Lower lobe of right lung (tissue), 2 donors: ENCODE data around the gene CREG1. TPM values are rescaled to one million over a fixed set of nuclear protein-coding genes. Genes with fewer than 3 reads are reported as not detected.
"Not testable (repeated sequence)": the region's sequence is repeated elsewhere in the genome, so short reads cannot be mapped to it uniquely, and the experiment has no call there.

Experiments
- ATAC-seq, 2 donors: fragments of 200-7000 bp; cut with Tn5 transposase; one replicate each; pipeline ENCODE4 v1.9.1; 2020 to 2022; ENCODE audit warnings: mild to moderate bottlenecking in 2 of 2, moderate library complexity in 2 of 2
- DNase-seq: peaks from one replicate; pipeline ENCODE4 v3.0.0-alpha.2; 2020
- H3K27ac ChIP-seq: fragments of 200-600 bp; one replicate; pipeline ENCODE4 v1.8.0; 2022
- H3K27me3 ChIP-seq: fragments of 200-600 bp; one replicate; pipeline ENCODE4 v1.8.0; 2022; ENCODE audit warnings: low read depth
- H3K36me3 ChIP-seq: fragments of 200-600 bp; one replicate; pipeline ENCODE4 v1.8.0; 2022; ENCODE audit warnings: mild to moderate bottlenecking
- H3K4me1 ChIP-seq: fragments of 200-600 bp; one replicate; pipeline ENCODE4 v1.8.0; 2022
- H3K4me3 ChIP-seq: fragments of 200-600 bp; one replicate; pipeline ENCODE4 v1.8.0; 2022; ENCODE audit warnings: mild to moderate bottlenecking
- H3K9me3 ChIP-seq: fragments of 200-600 bp; one replicate; pipeline ENCODE4 v1.8.0; 2022
- intact Hi-C: fragments of 100-400 bp; cut with DNase I; formaldehyde crosslinking; loops from one replicate; pipeline ENCODE4 v1.11.0; 2022
- total RNA-seq: library from RNA; stranded (reverse); fragmentation: NEBNext Ultra II Directional; extraction: Animal tissue kit (Norgen Biotek cat#: 25700); gene quantifications from one replicate; pipeline ENCODE4 v1.2.1, GENCODE V29; 2021
- TF ChIP-seq, protein P1 (sequence below): fragments of 200-600 bp; IDR thresholded peaks from one replicate; pipeline ENCODE4 v1.8.0; 2022; ENCODE audit warnings: antibody characterized with exemption, mild to moderate bottlenecking
- donor health status: DM: no; HTN: yes; CAD: no; lungs with severe emphysema.

CREG1 gene
- total RNA-seq, 1 donor from 2014 or later: 161 TPM

DNA sequence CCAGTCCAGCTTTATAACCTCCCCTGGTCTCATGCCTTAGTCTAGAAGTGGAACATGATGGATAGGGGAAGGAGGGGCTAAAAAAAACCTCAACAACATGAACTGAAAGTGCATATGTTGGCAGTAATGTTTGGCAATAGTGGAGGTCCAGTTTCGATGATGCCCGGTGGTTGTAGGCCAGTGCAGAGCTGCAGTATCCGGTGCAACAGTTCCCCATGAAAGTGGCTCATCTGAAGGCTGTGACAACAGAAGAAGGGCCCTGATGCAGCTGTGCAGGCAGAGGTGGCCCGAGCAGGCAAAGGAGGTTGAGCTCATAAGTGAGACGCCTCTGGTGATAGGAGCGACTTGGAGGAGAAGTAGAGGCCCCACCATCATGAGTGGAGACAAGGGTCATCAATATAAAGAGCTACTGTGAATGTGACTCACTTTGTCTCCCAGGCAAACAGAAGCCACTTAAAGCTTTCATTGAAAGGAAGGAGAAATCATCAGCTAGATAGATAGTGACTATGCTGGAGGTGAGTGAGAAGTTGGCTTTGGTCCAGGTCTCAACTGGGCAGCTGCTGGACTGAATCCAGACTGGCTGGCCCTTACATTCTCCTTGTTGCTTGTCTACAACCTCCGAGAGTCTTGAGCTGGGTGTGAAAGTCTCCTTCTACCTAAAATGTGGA is 10.2 kb upstream of the CREG1 start:
- intact Hi-C loops: no loop called here
- no peaks in the 10 kb centered on the region for H3K36me3 ChIP-seq
- ATAC-seq (peak; percentile 51 to 83), DNase-seq (peak; percentile 57)
- no peak overlapping the region for H3K4me3 ChIP-seq
- no peaks in the 10 kb centered on the region for H3K9me3 ChIP-seq
- H3K4me1 ChIP-seq: peaks cover 12% of the 10 kb centered on the region
- no peaks in the 10 kb centered on the region for H3K27me3 ChIP-seq
- peak overlapping the region; percentile 16 for H3K27ac ChIP-seq
- TF ChIP-seq, protein P1, sequence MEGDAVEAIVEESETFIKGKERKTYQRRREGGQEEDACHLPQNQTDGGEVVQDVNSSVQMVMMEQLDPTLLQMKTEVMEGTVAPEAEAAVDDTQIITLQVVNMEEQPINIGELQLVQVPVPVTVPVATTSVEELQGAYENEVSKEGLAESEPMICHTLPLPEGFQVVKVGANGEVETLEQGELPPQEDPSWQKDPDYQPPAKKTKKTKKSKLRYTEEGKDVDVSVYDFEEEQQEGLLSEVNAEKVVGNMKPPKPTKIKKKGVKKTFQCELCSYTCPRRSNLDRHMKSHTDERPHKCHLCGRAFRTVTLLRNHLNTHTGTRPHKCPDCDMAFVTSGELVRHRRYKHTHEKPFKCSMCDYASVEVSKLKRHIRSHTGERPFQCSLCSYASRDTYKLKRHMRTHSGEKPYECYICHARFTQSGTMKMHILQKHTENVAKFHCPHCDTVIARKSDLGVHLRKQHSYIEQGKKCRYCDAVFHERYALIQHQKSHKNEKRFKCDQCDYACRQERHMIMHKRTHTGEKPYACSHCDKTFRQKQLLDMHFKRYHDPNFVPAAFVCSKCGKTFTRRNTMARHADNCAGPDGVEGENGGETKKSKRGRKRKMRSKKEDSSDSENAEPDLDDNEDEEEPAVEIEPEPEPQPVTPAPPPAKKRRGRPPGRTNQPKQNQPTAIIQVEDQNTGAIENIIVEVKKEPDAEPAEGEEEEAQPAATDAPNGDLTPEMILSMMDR: no peak

GRCh38 chr1:167562702-167563101 is 9.1 kb upstream of the CREG1 start:
- H3K27me3 ChIP-seq: no peaks in the 10 kb centered on the region
- no peaks in the 10 kb centered on the region for H3K36me3 ChIP-seq
- H3K4me3 ChIP-seq: no peak overlapping the region
- TF ChIP-seq, protein P1: no peak
- H3K4me1 ChIP-seq: peaks cover 12% of the 10 kb centered on the region
- DNase-seq (no peak), ATAC-seq (no peak)
- no peaks in the 10 kb centered on the region for H3K9me3 ChIP-seq
- intact Hi-C loops: no loop called here
- no peak overlapping the region for H3K27ac ChIP-seq

DNA sequence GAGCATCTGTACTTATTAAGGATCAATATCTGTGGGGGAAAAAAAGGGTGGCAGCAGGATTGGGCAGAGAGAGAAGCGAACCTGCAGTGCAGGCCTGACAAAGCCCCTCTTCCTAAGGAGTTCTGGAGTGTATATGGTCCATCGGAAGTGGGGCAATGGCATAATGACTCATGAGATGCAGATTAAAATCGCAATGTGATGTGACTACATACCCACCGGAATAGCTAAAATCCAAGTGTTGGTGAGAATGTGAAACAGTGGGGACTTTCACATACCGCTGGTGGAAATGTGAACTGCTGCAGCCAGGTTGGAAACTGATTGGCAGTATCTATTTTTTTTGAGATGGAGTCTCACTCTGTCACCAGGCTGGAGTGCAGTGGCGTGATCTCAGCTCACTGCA is 8.2 kb upstream of the CREG1 start:
- H3K27ac ChIP-seq: no peak overlapping the region
- peaks cover 12% of the 10 kb centered on the region for H3K4me1 ChIP-seq
- H3K9me3 ChIP-seq: no peaks in the 10 kb centered on the region
- DNase-seq (no peak), ATAC-seq (no peak)
- intact Hi-C loops: no loop called here
- no peak overlapping the region for H3K4me3 ChIP-seq
- no peaks in the 10 kb centered on the region for H3K27me3 ChIP-seq
- TF ChIP-seq, protein P1: no peak
- no peaks in the 10 kb centered on the region for H3K36me3 ChIP-seq

DNA sequence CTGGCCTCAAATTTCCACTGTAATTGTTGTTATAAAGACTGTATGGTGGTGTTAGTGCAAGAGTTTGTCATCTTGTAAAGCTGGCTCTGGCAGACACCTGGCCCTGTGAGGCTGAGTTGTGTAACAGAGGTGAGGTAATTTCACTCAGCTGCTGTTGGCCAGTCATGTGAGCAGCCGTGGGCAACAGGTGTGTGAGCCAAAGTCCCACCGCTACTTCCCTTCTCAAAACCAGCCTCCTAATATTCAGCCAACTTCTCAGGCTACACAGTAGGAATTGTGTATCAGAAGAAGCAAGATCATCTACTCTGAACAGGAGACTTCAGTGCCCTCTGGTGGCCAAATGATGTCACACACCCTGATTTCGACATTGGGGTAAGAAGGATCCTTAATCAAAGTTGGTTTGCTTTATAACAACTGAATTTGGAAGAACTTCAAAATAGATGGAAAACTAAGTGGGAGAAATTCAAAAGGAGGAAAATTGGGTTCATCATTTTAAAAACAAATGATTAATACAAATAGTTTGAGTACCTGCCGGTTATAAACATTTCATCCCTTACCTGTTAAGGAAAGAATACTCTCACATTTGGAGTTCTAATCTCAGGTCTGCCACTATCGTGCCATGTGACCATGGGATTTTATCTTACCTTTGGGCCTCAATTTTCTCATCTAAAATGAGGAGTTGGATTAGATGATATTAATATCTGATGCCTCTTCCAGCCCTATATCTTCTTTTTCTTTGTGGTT is 2.6 kb upstream of the CREG1 start:
- Histone ChIP-seq H3K9me3 (no peaks in the 10 kb centered on the region), H3K4me1 (peaks cover 30% of the 10 kb centered on the region), H3K27me3 (no peaks in the 10 kb centered on the region), H3K27ac (no peak overlapping the region), H3K36me3 (no peaks in the 10 kb centered on the region), H3K4me3 (no peak overlapping the region)
- TF ChIP-seq, protein P1: peak; percentile 88
- intact Hi-C loops: no loop called here
- peak; percentile 34 to 59 for ATAC-seq
- peak; percentile 73 for DNase-seq

DNA sequence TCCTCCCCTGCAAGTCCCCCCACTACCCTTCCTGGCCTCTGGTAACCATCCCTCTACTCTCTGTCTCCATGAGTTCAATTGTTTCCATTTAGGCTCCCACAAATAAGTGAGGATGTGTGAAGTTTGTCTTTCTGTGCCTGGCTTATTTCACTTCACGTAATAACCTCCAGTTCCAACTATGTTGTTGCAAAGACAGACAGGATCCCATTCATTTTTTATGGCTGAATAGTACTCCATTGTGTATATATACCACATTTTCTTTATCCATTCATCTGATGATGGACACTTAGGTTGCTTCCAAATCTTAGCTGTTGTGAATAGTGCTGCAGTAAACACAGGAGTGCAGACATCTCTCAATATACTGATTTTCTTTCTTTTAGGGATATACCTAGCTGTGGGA is 1.5 kb upstream of the CREG1 start:
- ATAC-seq, H3K36me3 ChIP-seq, DNase-seq, H3K9me3 ChIP-seq, H3K4me3 ChIP-seq, intact Hi-C loops, H3K27me3 ChIP-seq, H3K27ac ChIP-seq: not testable (repeated sequence)
- H3K4me1 ChIP-seq: peaks cover 37% of the 10 kb centered on the region
